Activated CD4-positive, alpha-beta T cell treated with anti-CD3 and anti-CD28 coated beads for 36 hours (primary cell): Measurements from ENCODE around the gene GNPTG. TPM values are rescaled to one million over a fixed set of nuclear protein-coding genes. Genes with fewer than 3 reads are reported as not detected.

Experiments used
- ATAC-seq: fragments of 200-7000 bp; cut with Tn5 transposase; one replicate; pipeline ENCODE4 v1.10.0; 2021; ENCODE audit warnings: mild to moderate bottlenecking, moderate library complexity
- CTCF ChIA-PET: fragments of 350-600 bp; sonication (Branson Sonifier 250); formaldehyde crosslinking; loops from one replicate; lab custom pipeline; 2021; ENCODE audit warnings: antibody characterized with exemption; lab: Charles Lee
- POLR2A ChIA-PET: fragments of 350-600 bp; sonication (Branson Sonifier 250); formaldehyde crosslinking; loops from one replicate; lab custom pipeline; 2021; ENCODE audit warnings: antibody characterized with exemption, inconsistent platforms; lab: Charles Lee
- DNase-seq: peaks from one replicate; pipeline ENCODE4 v3.0.0-alpha.2; 2020
- H3K27ac Mint-ChIP-seq: one replicate; pipeline ENCODE4 v1.8.0; 2021; ENCODE audit warnings: mixed read lengths
- H3K27me3 Mint-ChIP-seq: one replicate; pipeline ENCODE4 v1.8.0; 2021; ENCODE audit warnings: mixed read lengths
- H3K36me3 Mint-ChIP-seq: one replicate; pipeline ENCODE4 v1.8.0; 2021; ENCODE audit warnings: low read depth, mixed read lengths
- H3K4me1 Mint-ChIP-seq: one replicate; pipeline ENCODE4 v1.8.0; 2021; ENCODE audit warnings: mixed read lengths
- H3K4me3 Mint-ChIP-seq: one replicate; pipeline ENCODE4 v1.8.0; 2021; ENCODE audit warnings: mild to moderate bottlenecking, moderate library complexity, mixed read lengths
- H3K9me3 Mint-ChIP-seq: one replicate; pipeline ENCODE4 v1.8.0; 2021; ENCODE audit warnings: low read depth, mixed read lengths
- intact Hi-C, 2 experiments: fragments of 100-400 bp; cut with DNase I in 1 of 2; cut with micrococcal nuclease in 1 of 2; formaldehyde crosslinking; loops; one replicate each; pipeline versions ENCODE4 v1.14.2 to v1.15.1; 2022 to 2024; cut with DNase I, micrococcal nuclease
- total RNA-seq, 2 experiments: library from RNA; stranded (reverse); gene quantifications; one replicate each; pipeline ENCODE4 v1.2.3, GENCODE V29; 2021

GNPTG gene
- total RNA-seq, 2 experiments from 2014 or later: 16.3 to 17.4 TPM

DNA sequence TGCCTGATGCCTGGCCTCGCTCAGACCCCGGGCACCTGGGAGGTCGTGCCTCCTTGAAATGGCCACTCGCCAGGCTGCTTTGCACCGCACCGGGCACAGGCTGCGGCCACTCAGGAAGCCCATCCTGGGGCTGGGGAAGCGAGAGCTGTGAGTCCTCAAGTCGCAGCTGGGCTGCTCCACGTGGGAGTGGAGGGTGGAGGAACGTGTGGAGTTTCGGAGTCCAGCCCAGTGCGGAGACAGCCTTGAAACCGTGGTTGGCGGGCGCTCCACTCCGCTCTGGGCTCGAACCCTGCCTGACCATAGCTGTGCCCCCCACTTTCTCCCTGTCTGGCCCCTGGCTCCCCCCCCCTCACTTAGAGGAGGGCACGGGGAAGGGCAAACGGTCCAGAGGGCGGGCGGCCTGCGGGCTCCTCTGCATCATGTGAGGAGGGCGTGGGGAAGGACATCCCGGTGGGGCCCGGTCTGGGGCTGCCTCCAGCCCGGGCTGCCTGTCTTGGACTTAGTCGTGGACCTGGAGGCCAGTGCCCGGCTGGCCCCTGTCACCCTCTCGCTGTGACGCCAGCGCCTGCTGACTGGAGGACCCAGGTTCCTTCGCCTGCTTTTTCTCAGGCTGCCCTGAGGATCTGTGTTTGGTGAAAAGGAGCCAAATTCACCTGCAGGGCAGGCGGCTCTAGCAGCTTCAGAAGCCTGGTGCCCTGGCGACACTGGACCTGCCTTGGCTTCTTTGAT lies 39.8 kb upstream of the GNPTG start:
- no peak for ATAC-seq
- Mint-ChIP-seq H3K4me3 (peak overlapping the region; percentile 97), H3K27me3 (no peaks in the 10 kb centered on the region), H3K4me1 (peaks cover 32% of the 10 kb centered on the region), H3K36me3 (peaks cover 43% of the 10 kb centered on the region), H3K9me3 (no peaks in the 10 kb centered on the region), H3K27ac (no peak overlapping the region)
- CTCF ChIA-PET: interaction anchor here (0.7 kb wide), 1 partner anchor 101 kb away, joined by 3 read pairs; no protein-coding TSS in a partner anchor
- intact Hi-C loops: loop anchor here in 1 of 2 experiments (2.0 to 5.0 kb wide), 2 partner anchors 17 to 580 kb away; no protein-coding TSS in a partner anchor
- DNase-seq: no peak
- POLR2A ChIA-PET: interaction anchor here (1.0 kb wide), 1 partner anchor 20 kb away, joined by 3 read pairs; no protein-coding TSS in a partner anchor

DNA sequence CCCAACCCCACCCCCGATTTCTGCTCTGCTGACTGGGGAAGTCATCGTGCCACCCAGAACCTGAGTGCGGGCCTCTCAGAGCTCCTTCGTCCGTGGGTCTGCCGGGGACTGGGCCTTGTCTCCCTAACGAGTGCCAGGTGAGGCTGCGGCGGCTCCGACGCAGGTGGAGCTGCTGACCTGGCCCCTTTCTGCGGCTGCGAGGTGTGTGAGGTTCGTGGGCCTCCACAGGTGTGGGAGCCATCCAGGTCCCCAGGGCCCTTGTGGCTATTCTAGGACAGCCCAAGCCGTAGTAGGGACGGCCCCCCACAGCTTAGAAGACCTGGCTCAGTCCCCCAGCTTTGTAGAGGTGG lies 39.3 kb upstream of the GNPTG start:
- intact Hi-C loops: loop anchor here in 1 of 2 experiments (5.0 kb wide), 1 partner anchor 580 kb away; no protein-coding TSS in a partner anchor
- Mint-ChIP-seq H3K4me1 (peaks cover 32% of the 10 kb centered on the region), H3K36me3 (peaks cover 47% of the 10 kb centered on the region), H3K4me3 (peak overlapping the region; percentile 30), H3K27me3 (no peaks in the 10 kb centered on the region), H3K27ac (no peak overlapping the region), H3K9me3 (no peaks in the 10 kb centered on the region)
- DNase-seq (no peak), ATAC-seq (no peak)
- ChIA-PET CTCF (no interaction called here), POLR2A (interaction anchor here (1.0 kb wide), 1 partner anchor 20 kb away, joined by 3 read pairs; no protein-coding TSS in a partner anchor)

DNA sequence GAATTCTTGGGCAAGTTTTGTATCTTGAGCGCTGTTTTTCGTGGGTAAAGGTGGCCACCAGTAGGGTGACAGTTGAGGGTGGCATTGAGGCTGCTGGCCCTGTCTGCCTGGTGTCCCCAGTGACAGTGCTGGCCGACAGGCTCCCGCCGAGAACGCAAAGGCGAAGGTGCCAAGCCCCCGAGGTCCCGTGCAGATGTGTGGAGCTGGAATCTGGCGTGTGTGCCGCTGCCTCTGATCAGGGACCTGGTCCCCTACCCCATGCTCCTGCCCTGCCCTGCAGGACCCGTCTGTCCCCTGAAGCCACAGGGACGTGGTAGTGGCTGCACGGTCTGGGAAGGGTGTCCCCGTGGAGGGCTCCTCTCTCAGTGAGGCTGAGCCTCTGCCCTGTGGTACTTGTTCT lies 38.8 kb upstream of the GNPTG start:
- Mint-ChIP-seq H3K4me3 (peak overlapping the region; percentile 30), H3K4me1 (peaks cover 30% of the 10 kb centered on the region), H3K27ac (no peak overlapping the region), H3K9me3 (no peaks in the 10 kb centered on the region), H3K36me3 (peaks cover 52% of the 10 kb centered on the region), H3K27me3 (no peaks in the 10 kb centered on the region)
- ChIA-PET POLR2A (interaction anchor here (0.6 to 1.0 kb wide), 2 partner anchors 9 to 19 kb away, joined by 3 to 4 read pairs; no protein-coding TSS in a partner anchor), CTCF (no interaction called here)
- intact Hi-C loops: loop anchor here in 1 of 2 experiments (5.0 kb wide), 1 partner anchor 581 kb away; no protein-coding TSS in a partner anchor
- DNase-seq (no peak), ATAC-seq (no peak)

DNA sequence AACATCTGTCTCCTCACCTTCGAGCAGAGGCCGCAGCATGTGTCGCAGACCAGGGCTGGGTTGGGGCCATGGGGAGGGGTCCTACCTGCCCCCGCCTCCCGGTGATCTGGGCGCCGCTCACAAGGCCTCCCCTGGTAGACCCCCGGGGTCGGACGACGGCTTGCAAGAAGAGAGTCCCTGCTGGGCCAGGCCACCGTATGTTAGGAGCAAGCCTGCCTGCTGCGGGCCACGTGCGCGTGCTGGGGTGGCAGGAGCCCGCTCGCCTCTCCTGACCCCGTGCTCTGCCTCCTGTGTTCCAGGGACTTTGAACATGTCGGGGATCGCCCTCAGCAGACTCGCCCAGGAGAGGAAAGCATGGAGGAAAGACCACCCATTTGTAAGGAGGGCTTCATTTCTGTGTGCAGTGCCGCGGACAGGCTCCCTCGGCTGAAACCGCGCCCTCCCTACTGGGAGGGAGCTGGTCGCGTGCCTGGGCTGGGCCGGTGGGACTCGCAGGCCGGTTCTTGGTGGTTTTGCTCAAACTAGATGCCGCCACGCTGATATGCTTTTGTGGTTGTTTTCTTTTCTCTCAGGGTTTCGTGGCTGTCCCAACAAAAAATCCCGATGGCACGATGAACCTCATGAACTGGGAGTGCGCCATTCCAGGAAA lies 37.9 kb upstream of the GNPTG start:
- H3K27me3 Mint-ChIP-seq: no peaks in the 10 kb centered on the region
- H3K4me3 Mint-ChIP-seq: no peak overlapping the region
- H3K9me3 Mint-ChIP-seq: no peaks in the 10 kb centered on the region
- H3K27ac Mint-ChIP-seq: no peak overlapping the region
- H3K36me3 Mint-ChIP-seq: peaks cover 58% of the 10 kb centered on the region
- ChIA-PET POLR2A (interaction anchor here (0.6 kb wide), 1 partner anchor 10 kb away, joined by 4 read pairs; no protein-coding TSS in a partner anchor), CTCF (no interaction called here)
- H3K4me1 Mint-ChIP-seq: peaks cover 30% of the 10 kb centered on the region
- no peak for DNase-seq
- ATAC-seq: no peak
- intact Hi-C loops: loop anchor here in 1 of 2 experiments (5.0 kb wide), 1 partner anchor 582 kb away; no protein-coding TSS in a partner anchor

DNA sequence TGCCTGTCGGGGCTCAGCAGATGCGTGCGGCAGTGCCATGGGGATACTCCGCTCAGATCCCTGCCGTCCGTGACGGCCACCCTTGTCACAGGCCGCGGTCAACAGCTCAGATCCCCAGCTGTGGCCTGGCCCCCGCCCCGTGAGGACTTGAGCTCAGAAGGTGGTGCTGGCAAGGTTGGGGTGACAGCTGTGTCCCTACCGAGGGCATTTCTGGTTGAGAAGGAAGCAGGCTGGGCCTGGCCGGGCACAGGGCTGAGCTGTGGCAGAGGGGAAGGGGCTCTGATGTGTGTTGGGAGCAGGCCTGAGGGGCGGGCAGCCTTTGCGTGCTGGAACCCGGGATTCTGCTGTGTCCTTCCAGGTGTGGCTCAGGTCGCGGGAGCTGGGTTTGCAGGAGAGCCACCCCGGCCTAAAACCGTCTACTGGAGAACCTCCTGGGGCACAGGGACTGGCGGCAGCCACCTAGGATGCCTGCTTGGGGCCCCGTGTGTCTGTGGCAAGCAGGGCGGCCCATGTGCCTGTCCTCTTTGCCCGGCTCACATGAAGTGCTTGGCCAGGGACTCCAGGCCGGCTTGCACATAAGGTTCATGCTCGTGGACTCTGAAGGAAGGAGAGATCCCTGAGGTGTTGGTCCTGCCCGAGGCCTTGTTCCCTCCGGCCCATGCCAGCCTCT lies 37.2 kb upstream of the GNPTG start:
- intact Hi-C loops: loop anchor here in 1 of 2 experiments (5.0 kb wide), 1 partner anchor 582 kb away; no protein-coding TSS in a partner anchor
- H3K27me3 Mint-ChIP-seq: no peaks in the 10 kb centered on the region
- ATAC-seq (no peak), DNase-seq (no peak)
- peaks cover 30% of the 10 kb centered on the region for H3K4me1 Mint-ChIP-seq
- H3K9me3 Mint-ChIP-seq: no peaks in the 10 kb centered on the region
- H3K27ac Mint-ChIP-seq: no peak overlapping the region
- CTCF ChIA-PET: no interaction called here
- H3K36me3 Mint-ChIP-seq: peaks cover 62% of the 10 kb centered on the region
- no peak overlapping the region for H3K4me3 Mint-ChIP-seq
- POLR2A ChIA-PET: no interaction called here

DNA sequence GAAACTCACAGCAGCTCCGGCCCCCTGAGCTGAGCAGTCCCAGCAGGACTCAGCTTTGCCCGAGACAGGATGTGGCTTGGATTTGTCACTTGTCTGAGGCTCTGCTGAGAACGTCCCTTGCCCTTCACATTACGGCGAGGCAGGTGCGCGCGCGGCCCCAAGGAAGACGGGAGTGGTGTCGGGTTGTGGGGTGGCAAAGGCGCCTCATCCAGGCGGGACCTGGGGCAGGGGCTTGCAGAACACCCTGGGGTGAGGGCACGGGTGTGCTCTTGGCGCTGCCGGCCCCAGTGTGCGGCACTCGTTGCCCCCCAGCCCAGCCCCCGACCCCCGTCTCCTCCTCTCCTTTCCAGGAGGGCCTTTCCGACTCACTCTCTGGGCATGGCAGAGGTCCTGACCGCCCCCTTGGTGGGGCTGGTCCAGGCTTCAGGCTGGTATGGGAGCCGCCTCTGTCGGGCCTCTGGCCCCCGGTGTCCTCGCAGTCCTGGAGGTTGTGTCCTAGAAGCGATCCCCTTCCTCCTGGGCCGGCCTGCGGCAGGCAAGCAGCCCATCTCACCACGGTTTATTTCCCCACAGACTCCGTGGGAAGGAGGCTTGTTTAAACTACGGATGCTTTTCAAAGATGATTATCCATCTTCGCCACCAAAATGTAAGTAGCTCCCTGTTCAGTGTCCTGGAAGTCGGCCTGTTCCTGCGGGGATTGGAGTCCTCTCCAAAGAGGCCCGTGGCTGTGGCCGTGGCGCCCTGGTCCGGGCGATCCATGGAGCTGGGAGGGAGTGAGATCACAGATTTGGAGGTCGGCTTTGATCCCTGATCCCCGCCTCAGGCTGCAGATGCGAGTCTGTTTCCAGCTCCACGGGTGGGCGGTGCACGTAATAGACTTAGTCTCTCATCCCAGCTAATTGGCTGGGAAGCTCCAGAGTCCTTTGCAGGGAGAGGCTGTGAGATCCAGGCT lies 36.4 kb upstream of the GNPTG start:
- Mint-ChIP-seq H3K27ac (no peak overlapping the region), H3K27me3 (no peaks in the 10 kb centered on the region), H3K9me3 (no peaks in the 10 kb centered on the region), H3K36me3 (peaks cover 66% of the 10 kb centered on the region), H3K4me3 (no peak overlapping the region), H3K4me1 (peaks cover 27% of the 10 kb centered on the region)
- intact Hi-C loops: no loop called here
- ATAC-seq (no peak), DNase-seq (no peak)
- POLR2A ChIA-PET: no interaction called here
- CTCF ChIA-PET: interaction anchor here (0.7 to 1.5 kb wide), 2 partner anchors 11 to 14 kb away, joined by 3 read pairs; no protein-coding TSS in a partner anchor

DNA sequence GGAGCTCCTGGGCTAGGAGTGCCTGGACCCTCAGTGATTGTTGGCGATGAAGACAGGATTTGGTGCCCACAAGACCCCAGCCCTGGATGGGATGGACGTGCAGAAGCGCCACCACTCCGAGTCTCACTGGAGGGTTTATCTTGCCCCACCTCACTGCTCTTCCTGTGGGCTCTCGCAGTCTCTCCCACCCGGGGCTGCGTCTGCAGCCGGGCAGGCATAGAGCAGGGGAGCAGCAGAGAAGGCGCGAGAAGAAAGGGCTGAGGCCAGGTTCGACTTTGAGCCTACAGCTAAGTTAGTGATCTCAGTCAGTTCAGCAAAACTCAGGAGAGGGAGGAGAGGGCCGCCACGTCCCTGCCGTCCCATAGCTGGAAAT lies 35.7 kb upstream of the GNPTG start:
- POLR2A ChIA-PET: interaction anchor here (0.6 kb wide), 1 partner anchor 15 kb away, joined by 3 read pairs; no protein-coding TSS in a partner anchor
- Mint-ChIP-seq H3K27ac (no peak overlapping the region), H3K27me3 (no peaks in the 10 kb centered on the region), H3K4me1 (peaks cover 21% of the 10 kb centered on the region), H3K9me3 (no peaks in the 10 kb centered on the region), H3K36me3 (peaks cover 63% of the 10 kb centered on the region), H3K4me3 (no peak overlapping the region)
- CTCF ChIA-PET: interaction anchor here (0.7 to 1.5 kb wide), 2 partner anchors 10 to 15 kb away, joined by 3 read pairs; no protein-coding TSS in a partner anchor
- intact Hi-C loops: no loop called here
- ATAC-seq: no peak
- no peak for DNase-seq

DNA sequence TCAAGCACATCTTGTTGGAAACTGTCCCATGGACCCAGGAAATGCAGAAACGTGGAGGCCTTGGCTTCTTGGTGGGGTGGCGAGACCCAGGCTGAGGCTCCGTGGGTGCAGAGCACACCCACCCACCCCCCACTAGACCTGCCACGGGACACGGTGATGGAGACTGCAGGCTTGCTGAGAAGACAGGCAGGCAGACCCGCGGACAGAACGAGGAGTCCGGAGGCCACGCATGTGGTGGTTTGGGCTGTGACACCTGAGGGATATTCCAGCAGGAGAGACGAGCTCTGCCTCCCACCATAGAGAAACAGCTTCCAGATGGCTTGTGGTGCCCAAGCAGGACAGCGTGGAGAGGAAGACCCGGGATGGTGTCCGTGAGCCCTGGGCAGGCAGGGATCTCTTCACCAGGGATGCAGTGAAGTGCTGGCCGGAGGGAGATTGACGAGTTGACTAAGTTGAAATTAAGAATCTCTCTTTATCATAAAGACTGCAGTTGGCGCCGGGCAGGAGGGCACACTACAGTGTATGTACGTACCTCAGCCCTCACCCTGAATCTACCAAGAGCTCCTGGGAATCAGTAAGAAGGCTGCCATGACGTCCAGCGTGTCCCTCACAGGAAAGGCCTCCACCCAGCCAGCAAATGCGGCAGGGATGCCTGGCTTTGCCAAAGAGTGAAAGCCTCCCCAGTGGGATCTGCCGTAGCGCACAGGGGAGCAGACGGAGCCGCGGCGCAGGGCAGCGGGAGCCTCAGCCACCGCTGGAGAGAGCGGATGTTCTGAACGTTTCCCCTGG lies 34.1 kb upstream of the GNPTG start:
- CTCF ChIA-PET: no interaction called here
- H3K36me3 Mint-ChIP-seq: peaks cover 62% of the 10 kb centered on the region

DNA sequence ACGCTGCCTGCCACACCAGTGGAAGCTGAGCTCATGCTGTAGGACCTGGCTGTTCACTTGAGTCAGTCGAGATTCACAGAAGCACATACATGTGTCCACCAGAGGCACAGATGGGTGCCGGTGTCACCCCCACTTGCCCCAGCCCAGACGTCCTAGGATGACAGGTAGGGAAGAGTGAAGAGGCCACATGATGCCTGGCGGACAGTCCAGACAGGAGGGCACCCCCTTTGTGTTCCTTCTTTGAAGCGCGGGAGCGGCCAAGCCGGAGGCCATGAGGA lies 33.5 kb upstream of the GNPTG start:
- Mint-ChIP-seq H3K4me3 (no peak overlapping the region), H3K4me1 (peaks cover 4% of the 10 kb centered on the region), H3K36me3 (peaks cover 59% of the 10 kb centered on the region), H3K27ac (no peak overlapping the region), H3K27me3 (no peaks in the 10 kb centered on the region), H3K9me3 (no peaks in the 10 kb centered on the region)
- intact Hi-C loops: no loop called here
- no peak for DNase-seq
- CTCF ChIA-PET: no interaction called here
- no peak for ATAC-seq
- POLR2A ChIA-PET: interaction anchor here (1.4 kb wide), 1 partner anchor 9 kb away, joined by 3 read pairs; the partner anchor contains the start of gene UBE2I

More for the DNA sequence above, 34.1 kb upstream of the GNPTG start:
- no peaks in the 10 kb centered on the region for H3K9me3 Mint-ChIP-seq
- POLR2A ChIA-PET: interaction anchor here (1.4 kb wide), 1 partner anchor 9 kb away, joined by 3 read pairs; the partner anchor contains the start of gene UBE2I
- no peak overlapping the region for H3K4me3 Mint-ChIP-seq
- no peak overlapping the region for H3K27ac Mint-ChIP-seq
- ATAC-seq: no peak
- no peaks in the 10 kb centered on the region for H3K27me3 Mint-ChIP-seq
- intact Hi-C loops: no loop called here
- H3K4me1 Mint-ChIP-seq: peaks cover 9% of the 10 kb centered on the region
- DNase-seq: no peak

DNA sequence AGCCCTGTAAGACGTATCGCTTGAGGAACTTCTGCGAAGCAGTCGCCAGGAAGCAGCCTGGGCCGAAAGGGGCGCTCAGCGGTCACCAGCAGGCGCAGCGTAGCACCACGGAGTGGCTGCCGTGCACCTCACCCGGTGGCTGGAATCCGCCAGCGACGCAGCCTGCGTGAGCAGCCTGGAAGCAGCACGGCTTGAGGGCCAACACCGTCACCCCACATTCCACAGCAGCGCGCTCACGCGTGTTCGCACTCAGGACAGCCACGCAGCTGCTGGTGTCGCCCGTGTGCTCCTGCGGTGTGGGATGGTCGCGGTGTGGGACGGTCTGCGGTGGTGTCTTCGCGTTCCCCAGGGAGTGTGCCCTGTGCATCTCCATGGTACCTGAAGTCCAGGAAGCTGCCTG lies 32.7 kb upstream of the GNPTG start:
- ATAC-seq (no peak), DNase-seq (no peak)
- POLR2A ChIA-PET: no interaction called here
- no peaks in the 10 kb centered on the region for H3K9me3 Mint-ChIP-seq
- H3K27ac Mint-ChIP-seq: no peak overlapping the region
- peaks cover 4% of the 10 kb centered on the region for H3K4me1 Mint-ChIP-seq
- CTCF ChIA-PET: no interaction called here
- intact Hi-C loops: no loop called here
- peaks cover 64% of the 10 kb centered on the region for H3K36me3 Mint-ChIP-seq
- no peak overlapping the region for H3K4me3 Mint-ChIP-seq
- H3K27me3 Mint-ChIP-seq: no peaks in the 10 kb centered on the region
